A673 (cell line): ENCODE data around the gene PCDHGA2. TPM values are rescaled to one million over a fixed set of nuclear protein-coding genes. Genes with fewer than 3 reads are reported as not detected.
"Not testable (repeated sequence)": the region's sequence is repeated elsewhere in the genome, so short reads cannot be mapped to it uniquely, and the experiment has no call there.

Experiments
- BruUV-seq: library from RNA; stranded (reverse); fragments of 400-500 nt; replicated peaks from 2 replicates; lab custom pipeline; 2021; lab: Mats Ljungman, UMichigan
- CTCF ChIA-PET: fragments of 300-600 bp; sonication (Branson Sonifier 250); formaldehyde crosslinking; loops from one replicate; lab custom pipeline; 2022; ENCODE audit warnings: antibody characterized with exemption; lab: Charles Lee
- POLR2A ChIA-PET: fragments of 300-600 bp; sonication (Branson Sonifier 250); formaldehyde crosslinking; loops from one replicate; lab custom pipeline; 2022; ENCODE audit warnings: antibody characterized with exemption; ENCODE audit not compliant: low non-redundant PET; lab: Charles Lee
- DNase-seq: peaks from one replicate; pipeline ENCODE4 v3.0.0-alpha.2; 2015; ENCODE audit warnings: low spot score
- H3K27ac ChIP-seq: fragments of 200-600 bp; sonication (generic); 2 replicates; pipeline ENCODE4 v1.5.1; 2016; ENCODE audit warnings: mixed run types, low read depth, mild to moderate bottlenecking, mixed read lengths, antibody characterized with exemption, low read length; ENCODE audit not compliant: poor library complexity, severe bottlenecking
- H3K27me3 ChIP-seq: fragments of 200-600 bp; sonication (generic); replicated peaks from 2 replicates; pipeline ENCODE4 v1.6.1; 2017; ENCODE audit warnings: mixed run types, low read depth, mild to moderate bottlenecking, mixed read lengths, antibody characterized with exemption, low read length; ENCODE audit not compliant: insufficient read depth, poor library complexity
- H3K36me3 ChIP-seq: fragments of 200-600 bp; sonication (generic); 2 replicates; pipeline ENCODE4 v1.6.1; 2016; ENCODE audit warnings: mixed run types, mild to moderate bottlenecking, mixed read lengths, antibody characterized with exemption, low read length; ENCODE audit not compliant: insufficient read depth, poor library complexity, severe bottlenecking
- H3K4me1 ChIP-seq: fragments of 200-600 bp; sonication (generic); 2 replicates; pipeline ENCODE4 v1.6.1; 2017; ENCODE audit warnings: mixed run types, mild to moderate bottlenecking, mixed read lengths, antibody characterized with exemption, low read length; ENCODE audit not compliant: insufficient read depth, poor library complexity, severe bottlenecking
- H3K4me3 ChIP-seq: fragments of 200-600 bp; sonication (generic); 2 replicates; pipeline ENCODE4 v1.5.1; 2016; ENCODE audit warnings: low read depth, mixed run types, mild to moderate bottlenecking, mixed read lengths, low read length; ENCODE audit not compliant: poor library complexity, severe bottlenecking
- H3K9me3 ChIP-seq: fragments of 200-600 bp; sonication (generic); 2 replicates; pipeline ENCODE4 v1.6.1; 2016; ENCODE audit warnings: mixed run types, low read depth, mild to moderate bottlenecking, mixed read lengths, antibody characterized with exemption, low read length; ENCODE audit not compliant: poor library complexity, severe bottlenecking
- CTCF ChIP-seq: fragments of 300-800, 200-600 bp; sonication (generic); conservative IDR thresholded peaks from 2 replicates; pipeline ENCODE4 v1.5.1; 2017; ENCODE audit warnings: low read depth, mild to moderate bottlenecking, antibody characterized with exemption, low read length, moderate library complexity, mixed read lengths
- EZH2 ChIP-seq: fragments of 200-600 bp; sonication (generic); IDR thresholded peaks from 2 replicates; pipeline ENCODE4 v1.6.1; 2017; ENCODE audit warnings: borderline replicate concordance, low read depth, mild to moderate bottlenecking, mixed read lengths, antibody characterized with exemption, low read length; ENCODE audit not compliant: poor library complexity, severe bottlenecking
- intact Hi-C: fragments of 100-400 bp; cut with micrococcal nuclease; formaldehyde crosslinking; loops from one replicate; pipeline ENCODE4 v1.10.0; 2022; ENCODE audit not compliant: unreplicated experiment
- total RNA-seq: library from RNA; stranded (reverse); gene quantifications from 2 replicates; pipeline ENCODE4 v1.2.3, GENCODE V29; 2021

Gene PCDHGA2
- total RNA-seq, 1 experiment from 2014 or later = 1.8 TPM

GRCh38 chr5:141343953-141344463 is 5.4 kb downstream of the PCDHGA2 start:
- no peaks in the 10 kb centered on the region for H3K27me3 ChIP-seq
- peaks cover 18% of the 10 kb centered on the region for H3K9me3 ChIP-seq
- BruUV-seq = no TSS peak
- no peak for DNase-seq
- H3K4me1 ChIP-seq = no peaks in the 10 kb centered on the region
- TF ChIP-seq EZH2 = no peak
- TF ChIP-seq CTCF = no peak
- intact Hi-C loops = no loop called here
- no peak overlapping the region for H3K4me3 ChIP-seq
- ChIA-PET CTCF (no interaction called here), POLR2A (no interaction called here)
- H3K27ac ChIP-seq = no peak overlapping the region
- H3K36me3 ChIP-seq = no peaks in the 10 kb centered on the region

GRCh38 chr5:141345327-141345726 is 6.8 kb downstream of the PCDHGA2 start:
- POLR2A ChIA-PET = no interaction called here
- Histone ChIP-seq H3K27ac (no peak overlapping the region), H3K4me3 (no peak overlapping the region), H3K36me3 (no peaks in the 10 kb centered on the region), H3K9me3 (peaks cover 10% of the 10 kb centered on the region), H3K27me3 (no peaks in the 10 kb centered on the region), H3K4me1 (no peaks in the 10 kb centered on the region)
- no peak for TF ChIP-seq EZH2
- no peak for TF ChIP-seq CTCF
- no TSS peak for BruUV-seq
- intact Hi-C loops = no loop called here
- CTCF ChIA-PET = no interaction called here
- DNase-seq = no peak

- H3K9me3 ChIP-seq = peaks cover 12% of the 10 kb centered on the region
- CTCF ChIA-PET, POLR2A ChIA-PET, H3K36me3 ChIP-seq, H3K27ac ChIP-seq, H3K4me1 ChIP-seq, H3K27me3 ChIP-seq, BruUV-seq, DNase-seq, intact Hi-C loops, H3K4me3 ChIP-seq: not testable (repeated sequence)
Observed at GRCh38 chr5:141346017-141346416, 7.5 kb downstream of the PCDHGA2 start.
